ENCODE results near the gene ZGLP1. TPM values are rescaled to one million over a fixed set of nuclear protein-coding genes. Genes with fewer than 3 reads are reported as not detected.
A peak's percentile ranks its signal among the peaks of the same experiment; 100 is the strongest.

The ZGLP1 gene
- total RNA-seq, 4 donors from 2014 or later = 0.75 to 8.8 (median 2.2) TPM

GRCh38 chr19:10292206-10292788 is 17.3 kb downstream of the ZGLP1 start:
- intact Hi-C loops (cut with DNase I) = no loop called here
- peak; percentile 55 to 59 for DNase-seq
- 1 to 2% methylated on average over 24 to 36 of the region's 45 CpGs for WGBS, 2 donors
- Histone ChIP-seq H3K27me3 (peaks cover 49% of the 10 kb centered on the region), H3K4me1 (peaks cover 29 to 77% of the 10 kb centered on the region in 2 donors), H3K4me3 (replicated peaks in 1 of 3) (peak overlapping the region in 1 of 3 donors; percentile 21), H3K27ac (no peak overlapping the region), H3K36me3 (no peaks in the 10 kb centered on the region), H3K9me3 (no peaks in the 10 kb centered on the region)
- TF ChIP-seq CTCF (IDR thresholded peaks at IDR 0.05) (no peak), POLR2A (IDR thresholded peaks at IDR 0.05) (no peak)

- Histone ChIP-seq H3K4me3 (replicated peaks in 1 of 3) (peak overlapping the region in 1 of 3 donors; percentile 21), H3K36me3 (no peaks in the 10 kb centered on the region), H3K27me3 (peaks cover 49% of the 10 kb centered on the region), H3K4me1 (peaks cover 35 to 83% of the 10 kb centered on the region in 2 donors), H3K9me3 (no peaks in the 10 kb centered on the region), H3K27ac (no peak overlapping the region)
- 0 to 6% methylated on average over 4 to 21 of the region's 49 CpGs for WGBS, 2 donors
- TF ChIP-seq CTCF (IDR thresholded peaks at IDR 0.05) = no peak
- no peak for TF ChIP-seq POLR2A (IDR thresholded peaks at IDR 0.05)
- DNase-seq = no peak
- intact Hi-C loops (cut with DNase I) = no loop called here
Observed at GRCh38 chr19:10291554-10292205, 17.9 kb downstream of the ZGLP1 start.

GRCh38 chr19:10290876-10291553 is 18.6 kb downstream of the ZGLP1 start:
- Histone ChIP-seq H3K4me3 (replicated peaks in 1 of 3) (peak overlapping the region in 1 of 3 donors; percentile 21), H3K36me3 (peaks cover 0 to under 1% of the 10 kb centered on the region in 2 donors), H3K27me3 (peaks cover 46% of the 10 kb centered on the region), H3K4me1 (peaks cover 35 to 82% of the 10 kb centered on the region in 2 donors), H3K27ac (no peak overlapping the region), H3K9me3 (no peaks in the 10 kb centered on the region)
- no peak for TF ChIP-seq POLR2A (IDR thresholded peaks at IDR 0.05)
- TF ChIP-seq CTCF (IDR thresholded peaks at IDR 0.05) = no peak
- peak; percentile 40 to 41 for DNase-seq
- intact Hi-C loops (cut with DNase I) = no loop called here
- WGBS, 2 donors = 1% methylated on average over 26 to 34 of the region's 57 CpGs

- Histone ChIP-seq H3K27ac (no peak overlapping the region), H3K36me3 (peaks cover 0 to 6% of the 10 kb centered on the region in 2 donors), H3K9me3 (no peaks in the 10 kb centered on the region), H3K4me3 (replicated peaks in 1 of 3) (no peak overlapping the region), H3K4me1 (peaks cover 33 to 76% of the 10 kb centered on the region in 2 donors), H3K27me3 (peaks cover 45% of the 10 kb centered on the region)
- no peak for DNase-seq
- intact Hi-C loops (cut with DNase I) = no loop called here
- TF ChIP-seq POLR2A (IDR thresholded peaks at IDR 0.05) (no peak), CTCF (IDR thresholded peaks at IDR 0.05) (no peak)
- 3 to 7% methylated on average over 26 to 30 of the region's 30 CpGs for WGBS, 2 donors
Observed at GRCh38 chr19:10290357-10290875, 19.2 kb downstream of the ZGLP1 start.
